Ascending aorta (tissue), 2 donors: ENCODE results near the gene SWI5. TPM values are rescaled to one million over a fixed set of nuclear protein-coding genes. Genes with fewer than 3 reads are reported as not detected.
"Not testable (repeated sequence)": the region's sequence is repeated elsewhere in the genome, so short reads cannot be mapped to it uniquely, and the experiment has no call there.

Experiments used
- DNase-seq, 2 donors: peaks; one replicate each; pipeline ENCODE4 v3.0.0-alpha.2; 2019; ENCODE audit warnings: low spot score in 2 of 2
- H3K27ac ChIP-seq, 2 donors: fragments of 200-600 bp; sonication (generic); one replicate each; pipeline ENCODE4 v1.5.1; 2016 to 2017; ENCODE audit warnings: mild to moderate bottlenecking in 1 of 2
- H3K27me3 ChIP-seq: fragments of 200-600 bp; sonication (generic); one replicate; pipeline ENCODE4 v1.5.1; 2017
- H3K36me3 ChIP-seq, 2 donors: fragments of 200-600 bp; sonication (generic); one replicate each; pipeline ENCODE4 v1.5.1; 2016
- H3K4me1 ChIP-seq, 2 donors: fragments of 200-600 bp; sonication (generic); one replicate each; pipeline ENCODE4 v1.5.1; 2016 to 2017; ENCODE audit warnings: mild to moderate bottlenecking in 1 of 2
- H3K4me3 ChIP-seq, 2 donors: fragments of 200-600 bp; sonication (generic); one replicate each; pipeline ENCODE4 v1.5.1; 2016 to 2017; ENCODE audit warnings: mild to moderate bottlenecking in 1 of 2
- H3K9me3 ChIP-seq, 2 donors: fragments of 200-600 bp; sonication (generic); one replicate each; pipeline ENCODE4 v1.5.1; 2016
- intact Hi-C: fragments of 100-400 bp; cut with DNase I; formaldehyde crosslinking; loops from one replicate; pipeline ENCODE4 v1.15.1; 2023
- total RNA-seq: library from RNA; depleted of rRNA; stranded (reverse); fragments of >200 nt; gene quantifications from one replicate; pipeline ENCODE4 v1.1.0, GENCODE V29; 2016
- TF ChIP-seq, protein P1 (sequence below), 3 experiments: fragments of 200-600 bp in 2 of 3; fragments of 450-650 bp in 1 of 3; sonication (generic) in 2 of 3; IDR thresholded peaks; one replicate each; pipeline ENCODE4 v1.5.1; 2016 to 2019; ENCODE audit warnings: antibody characterized with exemption in 3 of 3, mild to moderate bottlenecking in 1 of 3, moderate library complexity in 1 of 3

The SWI5 gene
- 1.8 TPM for total RNA-seq

DNA sequence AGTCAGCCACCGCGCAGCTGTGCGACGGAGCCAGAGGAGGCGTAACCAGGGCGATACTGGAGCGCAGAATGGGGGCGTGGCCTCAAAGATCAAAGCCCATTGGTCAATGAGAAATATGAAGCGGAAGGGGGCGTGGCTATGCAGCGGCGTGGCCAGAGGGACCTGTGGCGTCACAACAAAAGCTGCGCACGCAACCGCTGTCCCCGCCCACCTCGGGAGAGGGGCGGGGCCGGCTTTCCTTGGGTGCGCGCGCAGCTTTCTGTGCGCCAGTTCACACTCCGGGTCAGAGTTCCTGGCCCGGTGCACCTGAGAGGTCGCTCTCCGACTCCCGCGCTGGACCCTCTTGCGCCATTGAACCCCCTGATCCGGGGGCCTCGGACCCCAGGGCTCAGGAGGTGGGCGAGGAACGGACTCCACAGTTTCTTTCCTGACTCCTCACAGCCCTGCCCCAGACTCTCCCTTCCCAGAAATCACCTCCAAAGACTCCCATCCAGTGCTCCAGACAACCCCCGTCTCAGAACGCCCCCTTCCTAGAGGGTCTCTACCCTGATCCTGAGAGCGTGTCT lies at the start of gene SWI5:
Gene SWI5 (plus strand): TSS at position 269 of the 566 bp plus-strand sequence.
- Histone ChIP-seq H3K4me3 (peak within 1 kb of the TSS; percentile 78 to 91), H3K9me3 (no peaks in the 10 kb centered on the region), H3K4me1 (peaks cover 6 to 20% of the 10 kb centered on the region in 2 donors), H3K27ac (peak within 1 kb of the TSS; percentile 86 to 87), H3K36me3 (peaks cover 18 to 23% of the 10 kb centered on the region in 2 donors), H3K27me3 (no peaks in the 10 kb centered on the region)
- TF ChIP-seq, protein P1, sequence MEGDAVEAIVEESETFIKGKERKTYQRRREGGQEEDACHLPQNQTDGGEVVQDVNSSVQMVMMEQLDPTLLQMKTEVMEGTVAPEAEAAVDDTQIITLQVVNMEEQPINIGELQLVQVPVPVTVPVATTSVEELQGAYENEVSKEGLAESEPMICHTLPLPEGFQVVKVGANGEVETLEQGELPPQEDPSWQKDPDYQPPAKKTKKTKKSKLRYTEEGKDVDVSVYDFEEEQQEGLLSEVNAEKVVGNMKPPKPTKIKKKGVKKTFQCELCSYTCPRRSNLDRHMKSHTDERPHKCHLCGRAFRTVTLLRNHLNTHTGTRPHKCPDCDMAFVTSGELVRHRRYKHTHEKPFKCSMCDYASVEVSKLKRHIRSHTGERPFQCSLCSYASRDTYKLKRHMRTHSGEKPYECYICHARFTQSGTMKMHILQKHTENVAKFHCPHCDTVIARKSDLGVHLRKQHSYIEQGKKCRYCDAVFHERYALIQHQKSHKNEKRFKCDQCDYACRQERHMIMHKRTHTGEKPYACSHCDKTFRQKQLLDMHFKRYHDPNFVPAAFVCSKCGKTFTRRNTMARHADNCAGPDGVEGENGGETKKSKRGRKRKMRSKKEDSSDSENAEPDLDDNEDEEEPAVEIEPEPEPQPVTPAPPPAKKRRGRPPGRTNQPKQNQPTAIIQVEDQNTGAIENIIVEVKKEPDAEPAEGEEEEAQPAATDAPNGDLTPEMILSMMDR (IDR thresholded peaks at IDR 0.05) = no peak
- intact Hi-C loops = loop anchor here (1.0 to 5.0 kb wide), 5 partner anchors 46 to 181 kb away; partner anchors contain the start of genes CIZ1, COQ4, ODF2 and TRUB2
- DNase-seq = peak; percentile 95 to 100

DNA sequence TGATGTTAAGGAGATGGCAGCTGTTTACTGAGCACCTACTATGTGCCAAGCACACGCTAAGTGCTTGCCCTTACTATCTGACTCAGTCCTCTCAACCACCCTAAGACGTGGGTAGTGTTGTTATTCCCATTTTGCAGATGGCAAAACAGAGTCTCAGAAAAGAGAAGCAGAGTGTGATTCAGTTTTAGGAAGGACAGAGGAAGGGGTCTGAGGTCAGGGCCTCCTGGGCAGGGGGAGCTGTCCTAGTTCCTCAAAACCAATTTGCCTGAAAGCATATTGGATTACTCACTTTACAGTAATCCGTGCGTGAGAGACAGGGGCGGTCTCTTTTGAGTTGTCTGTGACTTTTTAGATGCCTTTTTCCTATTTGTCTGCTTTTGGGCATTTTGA lies 49.7 kb upstream of the SWI5 start:
- no peaks in the 10 kb centered on the region for H3K27me3 ChIP-seq
- H3K36me3 ChIP-seq = no peaks in the 10 kb centered on the region
- no peak for DNase-seq
- intact Hi-C loops = no loop called here
- no peak overlapping the region for H3K4me3 ChIP-seq
- TF ChIP-seq, protein P1 (IDR thresholded peaks at IDR 0.05) = no peak
- H3K9me3 ChIP-seq = no peaks in the 10 kb centered on the region
- H3K4me1 ChIP-seq = no peaks in the 10 kb centered on the region
- H3K27ac ChIP-seq = no peak overlapping the region

DNA sequence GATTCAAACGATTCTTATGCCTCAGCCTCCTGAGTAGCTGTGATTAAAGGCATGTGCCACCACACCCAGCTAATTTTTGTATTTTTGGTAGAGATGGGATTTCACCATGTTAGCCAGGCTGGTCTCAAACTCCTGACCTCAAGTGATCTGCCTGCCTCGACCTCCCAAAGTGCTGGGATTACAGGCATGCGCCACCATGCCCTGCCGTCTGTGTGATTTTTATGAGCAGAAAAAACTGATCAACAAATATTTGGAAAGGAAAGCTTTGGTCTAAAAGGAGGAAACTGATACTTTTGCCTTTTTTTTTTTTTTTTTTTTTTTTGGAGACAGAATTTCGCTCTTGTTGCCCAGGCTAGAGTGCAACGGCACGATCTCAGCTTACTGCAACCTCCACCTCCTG lies 45.2 kb upstream of the SWI5 start:
- H3K4me3 ChIP-seq, H3K27me3 ChIP-seq, H3K27ac ChIP-seq, H3K36me3 ChIP-seq, intact Hi-C loops, DNase-seq, H3K9me3 ChIP-seq, H3K4me1 ChIP-seq: not testable (repeated sequence)

DNA sequence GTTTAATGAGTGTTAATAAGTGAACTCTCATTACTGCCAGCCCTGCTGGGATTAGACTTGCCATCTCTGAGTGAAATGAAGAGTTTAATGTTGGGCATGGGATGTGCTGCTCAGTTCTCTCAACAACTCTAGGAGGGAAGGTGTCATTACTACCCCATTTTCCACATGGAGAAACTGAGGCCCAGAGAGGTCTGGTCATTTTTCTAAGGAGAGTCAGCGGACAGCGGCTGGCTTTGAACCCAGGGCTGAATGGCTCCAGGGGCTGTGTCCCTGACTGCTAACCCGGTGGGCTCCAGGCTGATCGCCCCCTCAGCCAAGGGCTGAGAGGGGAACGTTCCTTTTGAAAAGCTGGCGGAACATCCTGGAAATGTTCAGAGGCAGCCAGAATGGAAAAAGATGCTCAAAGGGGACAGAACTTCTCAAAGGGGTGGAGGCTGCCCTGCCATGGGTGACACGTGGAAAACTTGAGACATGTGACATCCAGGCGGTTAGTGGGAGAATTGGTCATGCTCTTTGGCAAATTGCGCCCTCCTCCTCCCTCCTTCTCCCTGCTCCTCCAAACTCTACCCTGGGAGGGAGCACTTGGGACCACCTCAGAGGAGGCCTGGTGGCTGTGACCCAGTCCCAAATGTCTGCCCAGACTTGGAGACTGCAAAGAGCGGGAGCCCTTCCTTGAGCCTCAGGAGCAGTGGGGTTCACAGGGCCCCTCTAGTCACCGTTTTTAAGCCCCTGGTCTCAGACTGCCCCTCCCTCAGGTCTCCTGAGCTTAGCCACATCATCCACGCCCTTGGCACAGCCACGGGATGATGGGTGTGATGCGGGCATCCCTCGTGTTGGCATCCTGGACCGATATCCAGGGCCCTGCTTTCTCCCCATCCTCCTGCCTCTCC lies 44.2 kb upstream of the SWI5 start:
- no peaks in the 10 kb centered on the region for H3K36me3 ChIP-seq
- TF ChIP-seq, protein P1 (IDR thresholded peaks at IDR 0.05) = no peak
- intact Hi-C loops = no loop called here
- H3K27me3 ChIP-seq = no peaks in the 10 kb centered on the region
- H3K4me3 ChIP-seq = no peak overlapping the region
- peak overlapping the region in 1 of 2 donors; percentile 3 for H3K27ac ChIP-seq
- H3K4me1 ChIP-seq = no peaks in the 10 kb centered on the region
- DNase-seq = no peak
- no peaks in the 10 kb centered on the region for H3K9me3 ChIP-seq

DNA sequence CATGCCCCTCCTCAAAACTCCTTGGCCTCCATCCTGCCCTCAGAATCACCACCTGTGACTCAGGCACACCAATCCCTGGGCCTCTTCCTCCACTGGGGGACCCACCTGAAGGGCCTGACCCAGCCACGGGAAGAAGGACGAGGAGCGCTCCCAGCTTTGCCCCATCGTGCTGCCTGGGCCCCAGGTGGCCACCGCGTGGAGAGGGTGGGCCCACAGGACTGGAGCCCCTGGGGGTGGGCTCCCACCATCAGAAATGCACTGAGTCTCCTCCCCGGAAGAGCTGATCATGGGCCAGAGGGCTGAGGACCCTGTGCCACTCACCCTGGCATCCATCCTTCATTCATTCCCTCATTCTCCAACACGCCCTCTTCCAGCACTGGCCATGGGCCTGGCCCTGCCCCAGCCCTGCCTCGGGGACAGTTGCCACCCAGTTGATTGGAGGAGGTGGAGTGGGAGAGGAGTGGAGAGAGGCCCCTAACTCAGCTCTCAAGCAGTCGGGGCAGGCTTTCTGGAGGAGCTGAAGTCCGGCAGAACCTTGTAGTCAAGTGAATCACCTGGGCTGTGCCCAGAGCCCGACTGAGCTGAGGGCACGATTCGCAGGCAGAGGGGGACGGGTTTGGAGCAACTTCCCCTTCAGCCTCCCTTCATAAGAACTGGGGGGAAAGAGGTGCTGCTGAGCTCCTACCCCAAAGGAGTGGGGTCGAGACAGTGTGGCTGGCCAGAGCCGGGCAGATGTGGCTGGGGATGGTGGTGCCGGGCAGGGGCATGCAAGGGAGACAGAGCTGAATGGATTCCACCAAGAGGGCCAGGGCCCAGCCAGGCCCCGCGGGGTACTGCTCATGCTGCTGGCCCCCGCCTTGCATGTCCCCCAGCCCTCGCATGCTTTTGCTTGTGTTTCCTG lies 43.3 kb upstream of the SWI5 start:
- no peaks in the 10 kb centered on the region for H3K4me1 ChIP-seq
- peak overlapping the region in 1 of 2 donors; percentile 3 for H3K27ac ChIP-seq
- no peak overlapping the region for H3K4me3 ChIP-seq
- DNase-seq = no peak
- no peaks in the 10 kb centered on the region for H3K9me3 ChIP-seq
- no peaks in the 10 kb centered on the region for H3K36me3 ChIP-seq
- intact Hi-C loops = no loop called here
- no peaks in the 10 kb centered on the region for H3K27me3 ChIP-seq
- TF ChIP-seq, protein P1 (IDR thresholded peaks at IDR 0.05) = no peak
